ENCODE data around the gene SMOC2.

The SMOC2 gene

DNA sequence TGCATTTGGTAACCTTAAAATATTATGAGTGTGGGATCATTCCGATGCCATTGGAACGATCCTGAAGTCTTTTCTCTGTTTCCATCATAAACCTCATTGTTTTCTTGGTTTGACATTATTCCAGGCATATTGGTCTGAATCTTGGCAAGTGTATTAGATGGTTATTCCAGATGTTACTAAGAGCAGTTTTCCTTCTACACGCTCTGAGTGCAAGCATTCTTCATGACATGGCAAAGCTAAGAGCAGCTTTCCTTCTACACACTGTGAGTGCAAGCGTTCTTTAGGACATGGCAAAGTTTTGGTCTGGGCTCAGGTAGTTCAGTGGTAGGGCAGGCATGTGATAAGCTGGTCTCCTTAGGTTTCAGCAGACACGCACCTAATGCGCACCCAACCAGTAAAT, 53.0 kb downstream of the SMOC2 start:
- DNase-seq (ENCODE audit: low spot score): no peak

DNA sequence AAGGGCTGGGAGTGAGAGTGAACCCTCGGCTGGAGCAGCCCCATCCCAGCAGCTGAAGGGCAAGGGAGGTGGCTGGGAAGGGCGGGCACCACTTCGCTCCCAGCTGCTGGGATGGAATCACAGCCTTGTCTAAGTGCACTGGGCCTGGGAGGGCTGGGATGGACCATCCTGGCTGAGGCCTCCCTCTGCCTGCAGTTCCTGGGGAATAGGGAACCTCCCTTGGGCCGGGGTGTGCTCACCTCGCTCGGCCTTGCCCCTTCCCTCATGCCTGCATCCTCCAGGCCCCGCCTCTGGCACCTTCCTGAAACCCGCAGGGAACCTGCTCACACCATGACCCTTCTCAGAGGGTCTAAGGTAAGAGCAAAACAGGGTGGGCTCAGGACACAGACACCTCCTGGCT, 53.7 kb downstream of the SMOC2 start:
- DNase-seq (ENCODE audit: low spot score): no peak

DNA sequence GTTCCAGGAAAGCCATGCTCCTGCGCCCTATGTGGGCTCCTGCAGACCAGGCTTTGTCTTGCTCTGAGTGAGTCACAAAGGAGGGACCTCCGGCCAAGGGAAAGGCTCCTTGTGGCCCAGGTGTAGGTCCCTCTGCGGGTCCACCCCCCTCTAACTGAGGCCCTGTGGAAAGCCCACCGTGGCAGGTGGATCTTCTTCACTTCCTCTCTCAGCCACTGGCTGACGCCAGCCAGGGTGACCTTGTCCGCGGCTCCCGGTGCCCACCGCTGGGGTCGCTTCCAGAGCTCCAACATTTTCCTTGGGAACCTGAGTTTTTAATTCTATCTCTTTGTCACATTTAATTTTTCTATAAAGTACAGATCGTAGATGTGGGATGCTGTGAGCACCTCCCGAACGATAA, 54.1 kb downstream of the SMOC2 start:
- DNase-seq (ENCODE audit: low spot score): no peak

DNA sequence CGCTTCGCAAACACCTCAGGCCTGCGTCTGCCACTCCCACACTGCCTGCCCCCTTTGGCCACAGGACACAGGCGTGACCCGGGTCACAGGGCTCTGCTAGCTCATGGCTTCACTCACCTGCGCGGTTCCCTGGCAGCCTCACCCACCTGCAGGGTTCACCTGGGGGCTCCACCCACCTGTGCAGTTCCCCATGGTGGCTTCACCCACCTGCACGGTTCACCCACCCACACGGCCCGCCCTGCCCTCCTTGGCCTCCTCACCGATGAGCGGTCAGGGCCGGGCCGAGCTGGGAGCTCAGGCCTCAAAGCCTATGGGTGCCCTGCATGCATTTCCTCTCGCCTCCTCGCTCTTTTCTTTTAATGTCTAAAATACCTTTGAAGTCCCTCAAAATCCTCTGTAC, 54.7 kb downstream of the SMOC2 start:
- no peak for DNase-seq (ENCODE audit: low spot score)

DNA sequence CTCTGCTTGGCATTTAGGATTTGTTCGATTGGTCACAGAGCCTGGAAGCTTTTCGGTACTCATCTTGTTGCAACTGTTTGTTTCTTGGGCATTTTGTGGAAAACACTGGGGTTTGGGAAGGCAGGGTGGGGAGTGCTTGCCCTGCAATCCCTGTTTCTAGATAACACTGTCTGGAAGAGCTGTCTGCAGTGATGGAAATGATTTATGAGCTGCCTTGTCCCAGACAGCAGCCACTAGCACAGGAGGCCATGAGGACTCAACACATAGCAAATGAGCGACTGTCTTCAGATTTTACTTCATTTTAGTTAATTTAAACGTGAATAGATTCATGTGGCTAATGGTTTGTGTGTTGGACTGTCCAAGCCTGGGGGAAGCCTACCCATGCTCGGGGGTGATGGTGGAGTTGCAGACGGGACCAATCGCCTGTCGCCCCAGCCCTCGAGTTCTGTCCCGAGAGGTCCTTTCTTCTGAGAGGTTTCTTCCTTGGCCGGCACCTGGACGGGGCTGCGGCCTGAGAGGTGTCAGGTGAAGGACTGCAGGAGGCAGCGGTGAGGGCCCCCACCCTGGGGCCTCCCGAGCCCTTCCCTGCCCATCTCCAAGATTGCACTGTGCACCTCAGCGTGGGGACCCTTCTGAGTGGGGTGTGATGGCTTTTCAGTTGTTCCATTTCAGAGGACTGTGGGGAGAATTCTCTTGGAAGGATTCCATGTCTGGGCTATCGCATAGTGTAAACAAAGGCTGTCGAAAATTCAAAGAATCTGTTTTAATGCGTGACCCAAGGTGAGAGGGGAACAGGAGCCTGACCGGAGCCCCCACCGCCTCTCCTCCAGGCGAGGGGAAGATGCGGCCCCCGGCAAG, 55.4 kb downstream of the SMOC2 start:
- DNase-seq (ENCODE audit: low spot score): no peak

DNA sequence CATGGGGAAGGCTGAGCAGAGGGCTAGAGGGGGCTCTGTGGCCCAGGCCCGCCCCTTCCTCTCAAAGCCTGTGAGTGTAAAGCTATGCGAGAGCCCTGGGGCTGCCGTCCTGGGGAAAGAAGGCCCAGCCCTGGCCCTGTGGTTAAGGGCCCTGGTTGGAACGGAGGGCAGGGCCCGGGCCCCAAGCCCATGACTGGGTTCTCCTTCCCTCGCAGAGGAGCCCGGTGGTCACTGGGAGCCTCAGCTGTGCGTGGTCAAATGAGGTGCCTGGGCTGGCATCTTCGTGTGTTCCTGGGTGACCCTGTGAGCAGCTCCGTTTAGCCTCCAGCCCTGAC, 56.0 kb downstream of the SMOC2 start:
- no peak for DNase-seq (ENCODE audit: low spot score)

DNA sequence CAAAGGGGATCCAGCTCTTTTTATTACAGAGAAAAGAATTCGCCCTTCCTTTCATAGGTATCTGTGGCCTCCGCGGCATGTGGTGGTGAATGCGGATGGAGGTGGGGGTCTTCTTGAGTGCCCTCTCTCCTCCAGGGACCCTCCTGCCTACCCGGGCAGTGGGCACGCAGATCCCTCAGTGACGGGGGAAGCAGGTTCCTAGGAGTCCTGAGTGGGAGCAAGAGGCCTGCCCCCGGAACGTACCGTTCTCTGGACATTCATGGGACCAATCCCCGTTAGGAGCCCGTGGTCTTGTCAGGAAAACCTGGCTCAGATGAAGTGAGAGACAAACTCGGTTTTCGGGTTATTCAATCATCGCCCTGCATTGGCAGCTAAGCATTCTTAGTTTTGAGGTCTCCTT, 56.4 kb downstream of the SMOC2 start:
- DNase-seq (ENCODE audit: low spot score): no peak

DNA sequence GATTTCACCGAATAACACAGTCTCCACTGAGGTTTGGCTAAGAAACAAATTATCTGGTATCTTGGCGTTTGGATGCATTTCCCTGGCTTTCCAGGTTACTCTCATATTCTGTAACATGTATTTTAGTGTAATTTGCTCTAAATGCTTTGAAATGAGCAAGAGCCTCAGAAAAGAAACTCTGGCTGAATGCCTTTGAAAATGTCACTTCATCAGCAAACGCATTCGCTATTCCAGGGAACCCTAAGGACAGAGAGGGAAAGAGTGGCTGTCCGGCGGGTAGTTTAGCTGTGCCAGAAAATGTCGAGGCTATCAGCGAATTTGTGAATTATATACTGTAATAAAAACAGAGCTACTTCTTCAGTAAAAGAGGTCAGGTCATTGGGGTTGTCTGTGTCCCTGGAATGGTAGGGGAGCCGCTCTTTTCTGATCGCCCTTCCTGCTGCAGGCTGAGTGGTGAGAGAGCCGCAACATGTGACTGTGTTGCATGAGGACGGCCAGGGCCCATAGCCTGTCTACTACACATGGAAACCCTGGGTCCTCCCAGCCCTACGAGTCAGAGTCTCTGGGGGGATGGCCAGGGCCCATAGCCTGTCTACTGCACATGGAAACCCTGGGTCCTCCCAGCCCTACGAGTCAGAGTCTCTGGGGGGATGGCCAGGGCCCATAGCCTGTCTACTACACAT, 57.3 kb downstream of the SMOC2 start:
- no peak for DNase-seq (ENCODE audit: low spot score)

DNA sequence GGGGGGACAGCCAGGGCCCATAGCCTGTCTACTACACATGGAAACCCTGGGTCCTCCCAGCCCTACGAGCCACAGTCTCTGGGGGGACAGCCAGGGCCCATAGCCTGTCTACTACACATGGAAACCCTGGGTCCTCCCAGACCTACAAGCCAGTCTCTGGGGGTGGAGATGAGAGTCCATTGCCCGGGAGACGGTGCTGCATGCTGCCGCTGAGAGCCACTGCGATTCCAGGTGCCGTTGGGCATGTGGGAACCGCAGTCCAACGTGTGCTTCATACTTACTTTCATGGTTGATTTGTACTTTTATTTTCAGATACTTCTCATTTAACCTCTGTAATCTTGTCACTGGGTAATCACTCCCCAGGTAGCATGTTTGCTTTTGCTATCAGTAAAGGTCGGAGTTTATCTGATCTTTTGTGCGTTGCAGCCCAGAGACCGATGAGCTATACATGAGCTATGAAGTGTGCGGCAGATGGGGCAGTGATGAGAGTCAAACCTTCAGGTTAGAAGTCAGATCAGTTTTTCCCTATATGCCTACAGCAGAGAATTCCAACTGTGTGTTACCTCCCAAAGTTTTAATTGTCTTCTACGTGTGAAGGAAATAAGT, 58.2 kb downstream of the SMOC2 start:
- no peak for DNase-seq (ENCODE audit: low spot score)

DNA sequence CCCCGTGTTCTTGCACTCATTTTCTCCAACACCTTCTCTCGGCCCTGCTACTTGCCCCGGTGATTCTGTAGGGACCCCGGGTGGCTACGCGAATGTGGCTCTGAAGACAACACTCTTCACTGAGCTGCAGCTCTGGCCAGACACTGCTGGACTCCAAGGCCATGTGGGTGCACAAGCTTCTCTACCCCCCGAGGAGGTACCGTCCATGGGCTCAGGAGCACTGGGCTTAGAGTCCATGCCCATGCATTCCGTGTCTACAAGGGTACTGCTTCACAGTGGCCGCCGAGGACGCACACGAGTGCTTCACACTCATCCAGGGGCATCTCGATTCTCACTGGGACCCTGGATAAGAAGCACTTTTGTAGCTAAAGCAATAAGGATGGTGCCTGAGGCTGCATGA, 59.5 kb downstream of the SMOC2 start:
- no peak for DNase-seq (ENCODE audit: low spot score)

DNA sequence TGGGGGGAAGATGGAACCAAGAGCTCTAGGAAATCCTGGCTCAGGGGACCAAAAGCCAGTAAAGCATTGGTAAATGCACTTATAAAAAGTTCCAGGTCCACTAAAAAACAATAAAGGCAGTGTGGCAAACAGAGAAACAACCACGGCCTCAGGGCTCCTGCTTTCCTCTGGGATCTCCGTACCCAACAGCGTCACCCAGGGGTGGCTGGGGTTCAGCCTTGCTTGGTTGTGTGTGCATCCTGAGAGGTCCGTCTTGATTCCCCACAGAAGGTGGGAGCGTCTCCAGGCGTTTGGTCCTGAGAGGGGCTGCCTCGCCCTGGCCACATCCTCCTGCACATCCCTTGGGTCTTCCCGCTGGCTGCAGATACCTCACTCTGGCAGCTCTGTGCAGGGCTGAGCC, 60.6 kb downstream of the SMOC2 start:
- DNase-seq (ENCODE audit: low spot score): no peak

DNA sequence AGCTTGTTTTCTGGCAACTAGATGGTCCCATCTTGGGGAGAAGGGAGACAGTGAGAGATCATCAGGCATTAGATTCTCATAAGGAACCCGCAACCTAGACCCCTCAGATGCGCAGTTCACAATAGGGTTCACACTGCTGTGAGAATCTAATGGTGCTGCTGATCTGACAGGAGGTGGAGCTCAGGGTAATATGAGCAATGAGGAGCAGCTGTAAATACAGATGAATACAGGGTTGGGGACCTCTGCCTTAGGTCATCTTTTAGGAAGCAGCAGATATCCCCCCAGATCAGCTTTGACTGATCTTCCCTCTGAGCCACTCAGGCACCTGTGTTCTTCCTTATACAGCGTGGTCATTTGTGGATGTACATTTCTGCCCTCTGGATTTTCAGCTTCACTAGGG, 63.4 kb downstream of the SMOC2 start:
- no peak for DNase-seq (ENCODE audit: low spot score)

DNA sequence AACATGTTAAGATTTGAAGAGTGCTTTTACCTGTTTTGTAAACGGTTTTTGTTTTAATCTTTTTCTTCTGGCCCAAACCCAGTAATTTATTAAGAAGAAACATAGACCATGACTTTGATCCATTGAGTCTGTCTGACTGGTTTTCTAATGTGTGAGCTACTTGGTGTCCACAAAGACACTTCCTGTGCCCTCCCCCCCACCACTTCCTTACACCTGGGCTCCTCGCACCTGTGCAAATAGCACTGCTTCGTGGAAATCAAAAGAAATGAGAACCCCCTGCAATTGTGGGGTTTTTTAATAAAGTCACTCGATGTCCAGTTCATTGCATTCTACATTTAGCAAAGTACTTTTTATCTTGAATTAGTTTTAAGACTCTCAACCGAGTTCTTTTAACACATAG, 65.5 kb downstream of the SMOC2 start:
- DNase-seq (ENCODE audit: low spot score): no peak

DNA sequence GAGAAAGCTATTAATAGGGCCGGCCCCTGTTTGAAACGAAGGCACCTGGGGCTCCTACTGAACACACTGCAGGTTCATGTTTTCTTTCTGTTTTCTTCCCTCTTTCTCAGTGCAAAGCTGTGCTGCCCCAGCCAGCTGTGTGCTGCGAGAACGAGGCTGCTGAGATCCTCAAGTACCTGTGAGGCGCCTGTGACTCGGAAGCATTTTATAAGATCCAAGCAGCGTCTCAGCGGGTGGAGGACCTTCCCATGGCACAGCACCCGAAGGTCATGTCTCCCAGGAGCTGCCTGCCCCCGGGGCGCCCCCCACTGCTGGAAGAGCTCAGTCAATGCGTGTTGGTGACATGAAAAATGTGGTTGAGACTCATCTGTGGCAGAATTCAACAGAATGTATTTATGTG, 66.3 kb downstream of the SMOC2 start:
- DNase-seq (ENCODE audit: low spot score): no peak

DNA sequence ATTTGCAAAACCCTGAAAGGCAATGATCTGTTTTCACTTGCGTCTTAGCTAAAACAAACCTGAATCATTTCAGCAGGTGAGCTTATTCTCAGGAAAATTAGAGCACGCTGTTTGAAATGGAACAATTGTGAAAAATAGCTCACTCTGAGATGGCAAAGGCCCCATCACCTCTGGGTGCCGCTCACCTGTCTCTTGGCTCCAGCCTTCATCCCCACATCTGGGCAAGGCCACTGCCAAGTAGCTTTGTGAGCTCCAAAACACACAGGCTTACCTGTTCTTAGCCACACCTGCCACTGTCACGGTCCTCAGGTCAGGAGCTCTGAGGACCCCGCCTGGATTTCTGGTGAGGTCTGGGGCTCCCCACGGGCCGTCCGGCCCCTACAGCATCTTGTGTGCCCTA, 66.7 kb downstream of the SMOC2 start:
- no peak for DNase-seq (ENCODE audit: low spot score)

DNA sequence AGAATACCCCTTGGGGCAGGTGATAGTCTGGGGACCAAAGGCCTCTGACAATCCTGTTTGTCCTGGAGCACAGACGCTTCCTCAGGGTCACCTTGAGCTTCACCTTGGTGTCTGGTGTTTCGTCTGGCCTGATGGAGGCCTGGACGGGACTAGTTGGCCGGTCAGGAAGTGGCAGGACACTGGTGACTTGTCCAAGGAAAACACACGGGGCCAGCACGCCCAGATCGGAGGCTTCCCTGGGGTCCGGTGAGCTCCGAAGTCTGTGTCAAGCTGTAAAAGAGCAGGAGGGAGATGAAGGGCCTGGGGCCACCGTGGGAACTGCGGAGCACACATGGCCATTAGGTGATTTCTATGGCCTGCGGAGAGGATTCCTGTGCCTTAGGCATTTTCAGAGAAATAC, 67.9 kb downstream of the SMOC2 start:
- no peak for DNase-seq (ENCODE audit: low spot score)

DNA sequence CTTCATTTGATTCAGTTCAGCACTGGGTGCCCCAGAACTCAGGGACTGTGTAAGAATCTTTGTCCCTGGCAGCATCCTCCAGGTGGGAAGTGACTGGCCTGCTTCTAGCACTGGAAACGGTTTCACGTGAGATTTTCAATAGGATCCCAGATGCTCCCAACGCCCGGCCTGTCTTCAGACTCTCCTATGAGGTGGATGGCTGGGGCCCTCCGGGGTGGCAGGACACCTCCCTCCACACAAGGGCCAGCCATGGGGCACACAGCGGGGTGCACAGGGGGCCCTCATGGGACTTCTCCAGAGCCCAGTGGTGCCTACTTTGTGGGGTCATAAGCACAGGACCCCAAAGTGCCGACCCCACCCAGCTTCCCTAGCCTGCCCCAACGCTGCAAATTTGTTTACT, 72.8 kb downstream of the SMOC2 start:
- DNase-seq (ENCODE audit: low spot score): no peak

DNA sequence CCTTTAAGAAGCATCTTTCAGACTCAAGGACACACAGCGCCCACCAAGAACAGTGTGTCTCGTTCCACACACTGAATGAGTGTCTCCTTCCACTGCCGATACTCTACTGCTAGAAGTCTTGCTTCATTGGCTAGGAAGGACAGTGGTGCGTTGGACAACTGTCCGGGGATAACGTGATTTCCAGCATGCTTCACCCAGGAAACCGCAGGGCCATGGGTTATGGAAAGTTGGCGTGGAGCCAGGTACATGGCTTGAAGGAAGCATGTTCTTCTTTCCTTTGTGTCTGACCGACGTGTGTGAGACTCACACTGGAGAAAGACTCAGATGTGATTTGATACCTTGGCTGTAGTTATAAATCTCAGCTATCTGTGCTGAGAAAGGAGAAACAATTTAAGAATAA, 73.2 kb downstream of the SMOC2 start:
- no peak for DNase-seq (ENCODE audit: low spot score)

DNA sequence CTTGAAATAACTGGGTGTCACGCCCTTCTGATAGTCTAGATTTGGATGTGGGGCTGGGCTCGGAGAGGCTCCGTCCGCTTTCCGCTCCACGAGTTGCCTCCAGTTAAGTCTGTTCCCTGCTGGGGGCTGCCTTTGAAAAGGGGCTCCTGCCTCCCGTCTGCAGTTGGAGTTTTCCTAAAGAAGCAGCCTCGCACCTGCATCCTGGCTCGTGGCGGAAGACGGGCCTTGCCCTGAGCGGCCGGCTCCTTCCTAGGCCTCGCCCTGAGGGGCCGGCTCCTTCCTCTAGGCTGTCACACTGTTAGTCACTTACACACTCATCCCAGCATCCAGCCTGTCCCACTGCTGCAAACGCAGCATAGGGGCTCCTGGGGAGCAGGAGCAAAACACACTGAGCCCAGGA, 74.4 kb downstream of the SMOC2 start:
- no peak for DNase-seq (ENCODE audit: low spot score)

DNA sequence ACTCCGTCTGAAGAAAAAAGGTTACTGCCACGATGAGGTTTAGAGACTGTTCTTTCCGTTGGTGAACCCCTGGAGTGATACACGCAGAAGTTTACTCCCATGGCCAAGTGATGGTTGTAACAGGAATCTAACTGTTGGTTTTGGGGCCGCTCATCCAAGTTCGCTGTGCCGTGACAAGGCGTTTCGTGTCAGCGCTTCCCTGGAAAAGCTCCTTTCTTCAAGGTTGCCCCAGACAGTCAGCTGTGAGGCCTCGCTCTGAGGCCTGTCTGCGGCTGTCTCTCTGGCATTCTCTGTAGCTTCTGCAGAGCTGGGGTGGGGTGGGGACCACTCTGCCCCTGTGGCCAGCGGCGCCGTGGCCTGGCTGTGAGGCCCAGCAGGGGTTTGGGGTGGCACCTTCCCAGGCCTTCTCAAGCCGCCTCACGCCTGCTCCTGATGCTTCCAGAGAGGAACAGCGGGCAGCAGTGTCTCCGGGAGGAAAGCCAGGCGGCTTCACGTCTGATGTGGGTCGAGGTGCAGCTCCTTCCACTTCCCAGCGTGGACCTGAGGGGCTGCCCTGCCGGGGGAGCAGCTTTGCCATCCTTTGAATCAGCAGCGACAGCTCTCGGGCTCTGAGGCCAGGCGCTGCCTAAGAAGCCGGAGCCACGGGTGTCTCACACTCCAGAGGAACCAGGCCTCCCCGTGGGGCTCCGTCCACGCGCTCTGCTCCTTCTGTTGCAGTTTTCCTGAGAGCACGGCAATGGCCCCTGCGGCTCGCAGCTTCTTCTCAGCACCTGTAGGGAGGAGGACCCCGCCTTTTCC, 76.2 kb downstream of the SMOC2 start:
- DNase-seq (ENCODE audit: low spot score): no peak

DNA sequence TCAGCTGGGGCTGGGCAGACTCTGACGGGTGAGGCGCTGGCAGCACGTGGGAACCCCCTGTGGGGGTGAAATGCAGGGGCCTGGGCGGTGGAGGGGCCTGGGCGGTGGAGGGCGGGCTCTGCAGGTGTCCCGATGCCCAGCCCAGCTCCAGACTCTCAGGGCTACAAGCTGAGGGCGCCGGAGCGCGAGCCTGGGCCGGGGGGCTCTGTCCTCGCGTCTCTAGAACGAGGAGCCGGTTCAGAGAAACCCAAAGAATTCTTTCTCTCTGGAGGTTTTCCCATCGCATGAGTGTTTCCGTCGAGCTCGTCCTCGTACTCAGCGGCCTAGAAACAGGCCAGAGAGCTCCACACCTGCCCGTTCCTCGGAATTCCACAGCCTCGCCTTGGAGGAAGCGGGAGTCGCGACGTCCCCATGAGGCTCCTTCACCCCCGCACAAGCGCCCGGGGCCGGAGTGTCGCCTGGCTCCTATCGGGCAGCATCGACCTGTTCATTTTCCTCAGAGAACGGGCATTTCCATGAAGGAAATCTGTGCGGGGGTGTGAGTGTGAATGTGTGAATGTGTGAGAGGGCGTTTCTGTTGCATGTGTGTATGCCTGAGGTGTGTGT, 76.9 kb downstream of the SMOC2 start:
- DNase-seq (ENCODE audit: low spot score): no peak

DNA sequence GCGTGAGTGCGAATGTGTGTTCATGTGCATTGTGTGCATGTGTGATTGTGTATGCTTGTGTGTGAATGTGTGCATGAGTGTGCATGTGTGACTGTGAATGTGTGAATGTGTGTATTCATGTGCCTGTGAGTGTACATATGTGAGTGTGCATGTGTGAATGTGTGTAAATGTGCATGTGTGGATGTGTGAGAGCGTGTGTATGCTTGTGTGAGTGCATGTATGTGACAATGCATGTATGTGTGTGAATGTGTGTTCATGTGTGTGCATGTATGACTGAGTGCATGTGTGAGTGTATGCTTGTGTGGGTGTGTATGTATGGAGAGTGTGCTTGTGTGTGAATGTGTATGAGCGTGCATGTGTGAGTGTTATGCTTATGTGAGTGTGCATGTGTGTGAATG, 77.4 kb downstream of the SMOC2 start:
- DNase-seq (ENCODE audit: low spot score): no peak
